Muscle layer of colon (tissue), 2 donors: Measurements from ENCODE around the gene ZNF157.
"Not testable (repeated sequence)": the region's sequence is repeated elsewhere in the genome, so short reads cannot be mapped to it uniquely, and the experiment has no call there.

Source experiments
- H3K27ac ChIP-seq: one replicate; pipeline ENCODE4 v1.7.0; 2013; ENCODE audit warnings: low read depth, mild to moderate bottlenecking, low read length, moderate library complexity
- H3K27me3 ChIP-seq, 2 donors: one replicate each; pipeline ENCODE4 v1.7.0; 2013; ENCODE audit warnings: low read length in 2 of 2, mild to moderate bottlenecking in 2 of 2; ENCODE audit not compliant: insufficient read depth in 2 of 2, control insufficient read depth in 1 of 2
- H3K36me3 ChIP-seq: one replicate; pipeline ENCODE4 v1.7.0; 2013; ENCODE audit warnings: mild to moderate bottlenecking, low read length; ENCODE audit not compliant: insufficient read depth
- H3K4me1 ChIP-seq: one replicate; pipeline ENCODE4 v1.7.0; 2013; ENCODE audit warnings: mild to moderate bottlenecking, low read length; ENCODE audit not compliant: insufficient read depth
- H3K4me3 ChIP-seq, 2 donors: one replicate each; pipeline ENCODE4 v1.7.0; 2013; ENCODE audit warnings: low read length in 2 of 2, low read depth in 1 of 2, mild to moderate bottlenecking in 1 of 2, moderate library complexity in 1 of 2
- H3K9ac ChIP-seq: one replicate; pipeline ENCODE4 v1.7.0; 2013; ENCODE audit warnings: low read length
- H3K9me3 ChIP-seq: one replicate; pipeline ENCODE4 v1.7.0; 2013; ENCODE audit warnings: mild to moderate bottlenecking, low read length
- donor health status: abdominal sarcoma.
- donor health status: Adenocarcinoma of cecum.

ZNF157 gene

DNA sequence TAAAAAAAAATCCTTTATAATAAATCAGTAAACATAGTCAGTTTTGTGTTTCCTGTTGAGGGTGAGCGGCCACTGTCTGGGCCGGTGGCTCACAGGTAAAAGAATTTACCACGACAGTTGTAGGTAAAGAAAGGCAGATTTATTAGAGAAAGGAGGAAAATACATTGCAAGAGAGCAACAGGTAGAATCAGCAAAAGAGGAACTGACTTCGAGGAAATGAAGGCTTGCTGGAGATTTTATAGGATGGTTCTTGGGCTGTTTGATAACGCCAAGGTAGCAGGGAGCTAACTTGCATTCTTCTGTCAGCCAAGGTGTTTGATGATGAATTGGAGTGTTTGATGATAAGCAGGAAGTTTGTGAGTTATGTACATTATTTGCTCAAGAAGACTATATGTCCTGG is 2.8 kb downstream of the ZNF157 start:
- Histone ChIP-seq H3K27me3 (no peaks in the 10 kb centered on the region), H3K36me3 (no peaks in the 10 kb centered on the region), H3K9me3 (no peaks in the 10 kb centered on the region), H3K4me1 (no peaks in the 10 kb centered on the region), H3K27ac (no peak overlapping the region), H3K4me3 (no peak overlapping the region), H3K9ac (no peak overlapping the region)

DNA sequence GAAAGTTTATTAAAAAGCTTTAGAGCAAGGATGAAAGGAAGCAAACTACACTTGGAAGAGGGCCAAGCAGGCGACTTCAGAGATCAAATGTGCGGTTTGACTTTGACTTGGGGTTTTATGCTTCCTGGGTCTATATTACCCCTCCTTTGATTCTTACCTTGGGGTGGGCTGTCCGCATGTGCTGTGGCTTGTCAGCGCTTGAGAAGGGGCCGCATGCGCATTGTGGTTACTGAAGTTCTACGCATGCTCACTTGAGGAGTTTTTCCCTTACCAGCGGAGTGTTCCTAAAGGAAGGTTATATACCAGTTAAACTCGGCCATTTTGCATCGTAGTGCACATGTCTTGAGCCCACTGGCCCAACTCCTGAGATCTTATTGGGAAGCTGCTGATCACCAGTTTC is 9.9 kb downstream of the ZNF157 start:
- H3K27ac ChIP-seq = no peak overlapping the region
- H3K27me3 ChIP-seq = no peaks in the 10 kb centered on the region
- no peaks in the 10 kb centered on the region for H3K4me1 ChIP-seq
- no peaks in the 10 kb centered on the region for H3K36me3 ChIP-seq
- H3K9ac ChIP-seq = no peak overlapping the region
- no peak overlapping the region for H3K4me3 ChIP-seq
- H3K9me3 ChIP-seq = no peaks in the 10 kb centered on the region

DNA sequence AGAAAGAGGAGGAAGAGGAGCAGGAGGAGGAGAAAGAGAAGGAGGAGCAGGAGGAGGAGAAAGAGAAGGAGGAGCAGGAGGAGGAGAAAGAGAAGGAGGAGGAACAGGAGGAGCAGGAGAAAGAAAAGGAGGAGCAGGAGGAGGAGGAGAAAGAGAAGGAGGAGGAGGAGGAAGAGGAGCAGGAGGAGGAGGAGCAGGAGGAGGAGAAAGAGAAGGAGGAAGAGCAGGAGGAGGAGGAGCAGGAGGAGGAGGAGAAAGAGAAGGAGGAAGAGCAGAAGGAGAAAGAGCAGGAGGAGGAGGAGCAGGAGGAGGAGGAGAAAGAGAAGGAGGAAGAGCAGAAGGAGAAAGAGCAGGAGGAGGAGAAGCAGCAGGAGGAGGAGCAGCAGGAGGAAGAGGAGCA is 10.5 kb downstream of the ZNF157 start:
- not testable (repeated sequence) for H3K4me3 ChIP-seq, H3K9me3 ChIP-seq, H3K27me3 ChIP-seq, H3K4me1 ChIP-seq, H3K27ac ChIP-seq, H3K9ac ChIP-seq, H3K36me3 ChIP-seq

GRCh38 chrX:47384502-47384901 is 14.1 kb downstream of the ZNF157 start:
- H3K27ac ChIP-seq = no peak overlapping the region
- no peaks in the 10 kb centered on the region for H3K27me3 ChIP-seq
- no peak overlapping the region for H3K9ac ChIP-seq
- H3K4me1 ChIP-seq = no peaks in the 10 kb centered on the region
- H3K9me3 ChIP-seq = no peaks in the 10 kb centered on the region
- no peak overlapping the region for H3K4me3 ChIP-seq
- no peaks in the 10 kb centered on the region for H3K36me3 ChIP-seq

GRCh38 chrX:47390780-47391179 is 20.4 kb downstream of the ZNF157 start:
- Histone ChIP-seq H3K9ac (no peak overlapping the region), H3K4me3 (no peak overlapping the region), H3K27ac (no peak overlapping the region), H3K9me3 (no peaks in the 10 kb centered on the region), H3K4me1 (no peaks in the 10 kb centered on the region), H3K36me3 (no peaks in the 10 kb centered on the region), H3K27me3 (no peaks in the 10 kb centered on the region)

DNA sequence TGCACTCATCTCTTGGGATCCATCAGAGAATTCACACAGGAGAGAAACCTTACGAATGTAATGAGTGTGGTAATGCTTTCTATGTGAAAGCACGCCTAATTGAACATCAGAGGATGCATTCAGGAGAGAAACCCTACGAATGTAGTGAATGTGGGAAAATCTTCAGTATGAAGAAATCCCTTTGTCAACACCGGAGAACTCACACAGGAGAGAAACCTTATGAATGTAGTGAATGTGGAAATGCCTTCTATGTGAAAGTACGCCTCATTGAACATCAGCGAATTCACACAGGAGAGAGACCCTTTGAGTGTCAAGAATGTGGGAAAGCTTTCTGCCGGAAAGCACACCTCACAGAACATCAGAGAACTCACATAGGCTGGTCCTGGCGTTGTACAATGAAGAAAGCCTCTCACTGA is 42.8 kb downstream of the ZNF157 start:
- H3K9me3 ChIP-seq = peaks cover 15% of the 10 kb centered on the region
- no peaks in the 10 kb centered on the region for H3K36me3 ChIP-seq
- no peaks in the 10 kb centered on the region for H3K27me3 ChIP-seq
- H3K9ac ChIP-seq = no peak overlapping the region
- H3K27ac ChIP-seq = no peak overlapping the region
- no peaks in the 10 kb centered on the region for H3K4me1 ChIP-seq
- no peak overlapping the region for H3K4me3 ChIP-seq

GRCh38 chrX:47420265-47420664 is 49.9 kb downstream of the ZNF157 start:
- H3K9ac ChIP-seq = no peak overlapping the region
- no peaks in the 10 kb centered on the region for H3K36me3 ChIP-seq
- no peak overlapping the region for H3K27ac ChIP-seq
- no peaks in the 10 kb centered on the region for H3K4me1 ChIP-seq
- no peaks in the 10 kb centered on the region for H3K9me3 ChIP-seq
- H3K4me3 ChIP-seq = no peak overlapping the region
- no peaks in the 10 kb centered on the region for H3K27me3 ChIP-seq

DNA sequence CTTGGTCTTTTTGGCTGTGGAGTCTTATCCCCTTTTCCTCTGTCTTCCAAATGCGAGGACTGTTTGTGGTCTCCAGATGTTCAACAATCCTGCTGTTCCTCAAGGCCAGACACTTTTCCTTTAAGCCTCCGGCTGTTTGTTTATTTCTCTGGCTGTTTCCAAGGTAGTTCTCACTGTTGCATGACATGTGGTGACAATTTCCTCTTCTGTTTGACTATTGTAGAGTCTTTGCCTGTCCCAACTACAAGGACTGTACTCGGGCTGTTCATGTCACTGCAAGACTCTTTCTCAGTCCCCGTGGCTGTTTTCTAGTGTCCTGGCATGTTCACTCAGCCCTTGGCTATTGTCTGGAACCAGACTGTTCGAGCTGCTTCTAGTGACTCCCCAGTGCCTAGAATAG is 50.6 kb downstream of the ZNF157 start:
- Histone ChIP-seq H3K36me3 (no peaks in the 10 kb centered on the region), H3K27ac (no peak overlapping the region), H3K9ac (no peak overlapping the region), H3K27me3 (no peaks in the 10 kb centered on the region), H3K4me3 (no peak overlapping the region), H3K4me1 (no peaks in the 10 kb centered on the region), H3K9me3 (no peaks in the 10 kb centered on the region)

GRCh38 chrX:47422444-47422843 is 52.1 kb downstream of the ZNF157 start:
- Histone ChIP-seq H3K27me3 (no peaks in the 10 kb centered on the region), H3K4me1 (no peaks in the 10 kb centered on the region), H3K9ac (no peak overlapping the region), H3K36me3 (no peaks in the 10 kb centered on the region), H3K9me3 (no peaks in the 10 kb centered on the region), H3K4me3 (no peak overlapping the region), H3K27ac (no peak overlapping the region)

DNA sequence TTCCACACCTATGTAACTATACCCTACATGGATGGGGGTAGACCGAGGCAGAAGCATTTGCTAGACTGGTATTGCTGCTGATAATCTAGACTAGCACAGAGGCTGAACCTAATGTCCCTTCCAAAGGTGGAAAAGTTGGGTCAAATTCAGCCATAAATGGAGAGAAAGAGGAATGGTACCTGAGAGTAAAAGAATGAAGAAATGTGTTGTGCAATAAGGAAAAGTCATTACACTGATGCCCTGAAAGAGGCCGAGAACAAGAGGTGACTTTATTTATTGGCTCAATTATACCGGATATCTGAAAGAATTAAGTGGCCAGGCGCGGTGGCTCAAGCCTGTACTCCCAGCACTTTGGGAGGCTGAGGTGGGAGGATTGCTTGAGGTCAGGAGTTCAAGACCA is 60.5 kb downstream of the ZNF157 start:
- Histone ChIP-seq H3K27me3 (no peaks in the 10 kb centered on the region), H3K9ac (no peak overlapping the region), H3K4me3 (no peak overlapping the region), H3K27ac (no peak overlapping the region), H3K4me1 (no peaks in the 10 kb centered on the region), H3K36me3 (no peaks in the 10 kb centered on the region), H3K9me3 (no peaks in the 10 kb centered on the region)

DNA sequence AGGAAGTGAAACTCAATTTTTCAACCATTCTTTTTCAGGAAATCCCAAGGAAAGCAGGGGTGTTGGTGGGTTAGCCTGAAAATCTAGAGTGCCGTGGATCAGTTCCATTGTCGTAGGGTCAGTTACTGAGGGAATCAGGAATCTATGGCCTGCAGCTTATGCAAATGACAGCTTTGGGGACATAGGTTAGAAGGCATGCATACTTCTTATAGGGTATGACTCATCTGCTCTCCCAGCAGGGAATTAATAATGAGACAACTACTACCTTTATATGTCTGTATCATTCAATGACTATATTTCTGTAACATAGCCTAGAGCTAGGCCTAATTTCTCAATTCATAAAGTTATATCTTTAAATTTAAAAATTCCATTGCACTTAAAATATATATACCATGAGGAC is 76.1 kb downstream of the ZNF157 start:
- H3K9ac ChIP-seq = no peak overlapping the region
- H3K4me3 ChIP-seq = no peak overlapping the region
- peaks cover 7% of the 10 kb centered on the region for H3K9me3 ChIP-seq
- no peak overlapping the region for H3K27ac ChIP-seq
- peaks cover 14% of the 10 kb centered on the region for H3K36me3 ChIP-seq
- H3K4me1 ChIP-seq = no peaks in the 10 kb centered on the region
- H3K27me3 ChIP-seq = no peaks in the 10 kb centered on the region

DNA sequence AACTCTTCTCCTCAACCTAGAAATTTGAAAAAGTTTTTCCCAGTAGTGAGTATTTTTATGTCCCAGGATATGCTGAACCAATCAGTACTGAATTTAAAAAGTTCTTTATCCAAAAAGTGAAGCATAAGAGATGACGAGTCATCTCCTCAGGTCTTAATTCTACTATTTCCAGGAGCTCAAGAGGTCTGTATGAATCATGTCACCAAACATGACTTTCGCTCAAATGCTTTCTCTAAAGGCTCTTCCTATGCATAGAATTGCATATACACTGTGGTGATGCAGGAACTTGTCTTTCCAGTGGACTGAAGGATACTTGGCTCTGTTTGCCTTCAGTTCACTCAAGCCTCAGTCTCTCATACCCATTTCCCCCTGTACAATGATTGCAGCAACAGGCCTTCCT is 76.6 kb downstream of the ZNF157 start:
- Histone ChIP-seq H3K4me3 (no peak overlapping the region), H3K9me3 (peaks cover 7% of the 10 kb centered on the region), H3K27ac (no peak overlapping the region), H3K36me3 (peaks cover 14% of the 10 kb centered on the region), H3K27me3 (no peaks in the 10 kb centered on the region), H3K9ac (no peak overlapping the region), H3K4me1 (no peaks in the 10 kb centered on the region)
